NCI-H446 treated with DMSO at 0.1 percent for 48 hours (cell line): ENCODE results near the gene APOL5.
"Not testable (repeated sequence)": the region's sequence is repeated elsewhere in the genome, so short reads cannot be mapped to it uniquely, and the experiment has no call there.

Source experiments
- DNase-seq: peaks from one replicate; lab custom pipeline; 2025; lab: John Stamatoyannopoulos, UW

The APOL5 gene

GRCh38 chr22:35717572-35717971, at the start of gene APOL5:
Gene APOL5, plus strand, starts transcription at chr22:35717872. Its CDS starts 0 bp downstream, at chr22:35717872.
- DNase-seq = no peak

GRCh38 chr22:35674335-35674734, 43.3 kb upstream of the APOL5 start:
- no peak for DNase-seq

DNA sequence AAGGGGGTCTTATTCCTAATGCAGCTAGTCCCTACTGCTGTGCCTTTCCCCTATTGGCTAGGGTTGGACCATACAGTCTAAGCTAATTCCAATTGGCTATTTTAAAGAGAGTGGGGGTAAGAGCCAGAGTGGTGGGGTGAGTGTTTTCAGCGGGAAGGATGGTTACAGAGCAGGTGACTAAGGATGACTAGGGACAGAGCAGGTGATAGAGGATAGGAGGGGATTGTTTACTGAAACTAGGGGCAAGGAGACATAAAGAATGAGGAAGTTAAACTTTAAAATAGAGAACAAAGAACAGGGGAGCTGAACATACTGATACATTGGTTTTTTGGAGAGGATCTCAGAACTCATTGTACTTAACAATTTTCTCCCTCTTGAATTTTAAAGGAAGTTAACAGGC, 41.6 kb upstream of the APOL5 start:
- DNase-seq = not testable (repeated sequence)

- DNase-seq = no peak
Observed at GRCh38 chr22:35677460-35678187, 40.0 kb upstream of the APOL5 start.

- no peak for DNase-seq
Observed at GRCh38 chr22:35678836-35679235, 38.8 kb upstream of the APOL5 start.

DNA sequence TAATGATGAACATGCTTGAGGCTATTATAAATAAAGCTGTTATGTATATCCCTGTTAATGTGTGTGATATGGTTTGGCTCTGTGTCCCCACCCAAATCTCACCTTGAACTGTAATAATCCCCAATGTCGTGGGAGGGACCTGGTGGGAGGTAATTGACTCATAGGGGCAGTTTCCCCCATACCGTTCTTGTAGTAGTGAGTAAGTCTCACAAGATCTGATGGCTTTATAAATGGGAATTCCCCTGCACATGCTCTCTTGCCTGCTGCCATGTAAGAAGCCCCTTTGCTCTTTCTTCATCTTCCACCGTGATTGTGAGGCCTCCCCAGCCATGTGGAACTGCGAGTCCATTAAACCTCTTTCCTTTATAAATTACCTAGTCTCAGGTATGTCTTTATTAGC, 38.2 kb upstream of the APOL5 start:
- not testable (repeated sequence) for DNase-seq

- DNase-seq = no peak
Observed at GRCh38 chr22:35681454-35682052, 36.1 kb upstream of the APOL5 start.

DNA sequence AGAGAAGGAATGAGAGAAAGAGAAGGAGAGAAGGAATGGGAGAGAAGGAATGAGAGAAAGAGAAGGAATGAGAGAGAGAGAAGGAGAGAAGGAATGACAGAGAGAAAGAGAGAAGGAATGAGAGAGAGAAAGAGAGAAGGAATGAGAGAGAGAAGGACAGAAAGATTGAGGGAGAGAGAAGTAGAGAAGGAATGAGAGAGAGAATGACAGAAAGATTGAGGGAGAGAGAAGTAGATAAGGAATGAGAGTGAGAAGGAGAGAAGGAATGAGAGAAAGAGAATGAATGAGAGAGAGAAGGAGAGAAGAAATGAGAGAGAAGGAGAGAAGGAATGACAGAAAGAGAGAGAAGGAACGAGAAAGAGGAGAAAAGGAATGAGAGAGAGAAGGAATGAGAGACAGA, 34.1 kb upstream of the APOL5 start:
- no peak for DNase-seq

DNA sequence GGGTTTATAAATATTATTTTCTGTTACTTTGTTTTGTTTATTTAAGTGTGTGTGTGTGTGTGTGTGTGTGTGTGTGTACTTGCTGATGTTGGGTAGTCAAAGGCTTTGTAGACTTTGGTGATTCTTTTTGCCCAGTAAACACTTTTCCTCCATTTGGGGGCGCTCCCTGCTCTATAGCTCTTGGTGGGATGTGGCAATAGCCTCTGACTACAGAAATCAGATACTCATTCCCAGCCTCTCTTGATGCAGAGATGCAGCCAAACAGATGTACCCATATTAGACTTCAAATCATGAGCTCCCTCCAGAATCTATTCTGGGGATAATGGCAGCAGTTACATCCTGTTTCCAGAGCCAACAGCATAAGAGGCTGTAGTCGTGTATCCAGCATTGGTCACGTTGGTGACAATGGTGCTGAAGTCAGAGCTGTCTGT, 33.4 kb upstream of the APOL5 start:
- peak; percentile 3 for DNase-seq

DNA sequence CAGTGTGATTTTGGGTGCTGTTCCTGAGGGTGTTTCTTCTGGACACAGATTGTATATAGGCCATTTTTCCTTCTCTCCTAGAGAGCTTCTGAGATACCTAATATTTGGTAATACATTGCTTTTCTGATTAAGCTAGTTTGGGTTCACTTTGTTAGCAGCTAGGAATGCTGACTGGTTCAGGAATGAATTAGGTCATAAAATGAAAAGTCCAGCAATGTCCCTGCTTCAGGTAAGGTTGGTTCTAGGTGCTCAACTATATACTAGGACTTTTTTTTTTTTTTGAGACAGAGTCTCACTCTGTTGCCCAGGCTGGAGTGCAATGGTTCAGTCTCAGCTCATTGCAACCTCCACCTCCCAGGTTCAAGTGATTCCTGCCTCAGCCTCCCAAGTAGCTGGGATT, 32.9 kb upstream of the APOL5 start:
- no peak for DNase-seq

GRCh38 chr22:35685731-35686130, 31.9 kb upstream of the APOL5 start:
- no peak for DNase-seq

GRCh38 chr22:35686298-35686697, 31.4 kb upstream of the APOL5 start:
- no peak for DNase-seq

- no peak for DNase-seq
Observed at GRCh38 chr22:35687461-35687860, 30.2 kb upstream of the APOL5 start.

DNA sequence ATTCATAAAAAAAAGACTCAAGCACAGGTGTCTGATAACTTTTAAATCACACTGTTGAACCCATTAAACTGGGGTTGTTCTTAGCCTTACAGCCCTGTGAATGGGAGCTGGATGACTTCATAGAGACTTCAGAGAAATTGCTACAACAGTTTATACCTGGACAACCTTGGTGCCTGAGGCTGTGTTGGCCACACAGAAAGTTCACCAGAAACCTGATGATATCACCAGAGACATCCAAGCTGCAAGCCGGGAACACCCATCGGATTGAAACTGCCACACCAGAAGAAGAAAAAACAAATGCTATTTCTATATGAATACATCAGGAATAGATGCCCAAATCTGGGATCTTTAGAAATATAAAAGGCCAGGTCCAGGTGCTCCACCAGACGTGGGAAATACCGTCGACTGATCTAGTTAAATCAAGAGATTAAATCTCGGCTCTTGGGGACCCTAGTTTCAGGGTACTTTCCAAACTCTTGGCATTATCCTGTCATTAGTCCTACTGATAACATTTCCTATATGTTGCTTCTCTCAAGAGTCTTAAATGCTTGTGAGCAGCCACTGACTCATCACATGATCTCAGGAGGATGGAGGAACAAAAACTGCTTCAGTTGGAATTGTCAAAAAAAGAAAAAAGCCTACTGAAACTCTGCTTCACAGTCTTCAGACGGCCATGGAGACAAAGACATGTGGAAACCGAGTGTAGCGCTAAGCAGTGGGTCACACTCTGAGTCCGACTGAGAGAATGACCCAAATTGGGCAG, 28.6 kb upstream of the APOL5 start:
- DNase-seq = no peak

- DNase-seq = no peak
Observed at GRCh38 chr22:35690001-35690400, 27.7 kb upstream of the APOL5 start.

DNA sequence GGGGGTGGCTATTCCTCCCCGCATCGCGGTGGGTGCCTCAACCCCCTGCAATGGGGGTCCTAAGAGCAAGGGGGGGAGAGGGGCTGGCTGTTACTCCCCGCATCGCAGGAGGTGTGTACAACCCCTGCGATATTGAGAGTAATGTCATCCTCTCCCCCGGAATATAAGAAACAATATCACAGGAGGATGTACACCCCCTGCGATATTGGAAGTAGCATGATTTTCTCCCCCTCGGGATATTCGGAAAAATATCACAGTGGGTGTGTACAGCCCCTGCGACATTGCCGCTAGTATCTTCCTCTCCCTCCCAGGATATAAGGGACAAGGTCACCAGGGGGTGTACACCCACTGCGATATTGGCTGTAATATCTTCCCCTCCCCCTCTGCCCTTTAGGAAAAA, 22.5 kb upstream of the APOL5 start:
- no peak for DNase-seq

DNA sequence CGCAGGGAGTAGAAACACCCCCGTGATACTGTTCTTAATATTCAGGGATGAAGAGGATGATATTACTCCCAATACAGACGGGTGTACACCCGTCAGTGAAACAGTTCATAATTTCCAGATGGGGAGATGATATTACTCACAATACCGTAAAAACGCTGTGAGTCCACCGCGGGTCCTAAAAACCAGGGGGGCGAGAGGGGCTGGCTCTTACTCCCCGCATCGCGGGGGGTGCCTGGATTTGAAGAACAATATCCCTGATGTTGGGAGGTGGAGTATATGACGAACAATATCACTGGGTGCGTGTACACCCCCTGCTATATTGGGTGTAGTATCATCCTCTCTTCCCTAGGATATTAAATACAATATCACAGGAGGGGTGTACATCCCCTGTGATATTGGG, 20.5 kb upstream of the APOL5 start:
- DNase-seq = no peak

DNA sequence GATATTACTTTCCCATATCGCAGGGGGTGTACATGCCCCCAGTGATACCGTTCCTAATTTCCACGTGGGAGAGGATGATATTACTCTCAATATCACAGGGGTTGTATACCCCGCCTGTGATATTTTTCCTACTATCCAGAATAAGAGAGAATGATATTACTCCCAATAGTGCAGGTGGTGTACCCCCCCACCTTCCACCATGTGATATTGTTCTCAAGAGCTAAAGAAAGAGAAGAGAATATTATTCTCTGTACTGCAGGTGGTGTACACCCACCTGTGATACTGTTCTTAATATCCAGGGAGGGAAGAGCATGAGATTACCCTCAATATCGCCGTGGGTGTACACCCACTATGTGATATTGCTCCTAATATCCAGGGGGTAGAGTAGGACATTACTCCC, 17.8 kb upstream of the APOL5 start:
- DNase-seq = not testable (repeated sequence)

GRCh38 chr22:35703861-35704584, 13.6 kb upstream of the APOL5 start:
- no peak for DNase-seq

DNA sequence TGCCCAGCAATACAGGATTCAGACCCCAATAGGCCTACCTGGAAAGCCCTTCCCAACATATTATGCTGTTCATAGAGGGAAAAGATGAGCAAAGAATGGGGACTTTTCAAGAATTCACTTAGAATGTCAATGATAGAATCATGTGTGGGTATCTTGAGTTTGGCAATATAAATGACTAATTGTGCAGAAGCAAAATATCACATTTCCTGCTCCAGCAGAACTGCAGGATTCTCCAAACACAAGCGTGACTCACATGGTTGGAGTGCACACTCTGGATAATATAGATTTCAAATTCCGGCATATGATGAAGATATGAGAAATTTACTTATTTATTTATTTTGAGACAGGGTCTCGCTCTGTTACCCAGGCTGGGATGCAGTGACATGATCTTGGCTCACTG, 12.5 kb upstream of the APOL5 start:
- no peak for DNase-seq

DNA sequence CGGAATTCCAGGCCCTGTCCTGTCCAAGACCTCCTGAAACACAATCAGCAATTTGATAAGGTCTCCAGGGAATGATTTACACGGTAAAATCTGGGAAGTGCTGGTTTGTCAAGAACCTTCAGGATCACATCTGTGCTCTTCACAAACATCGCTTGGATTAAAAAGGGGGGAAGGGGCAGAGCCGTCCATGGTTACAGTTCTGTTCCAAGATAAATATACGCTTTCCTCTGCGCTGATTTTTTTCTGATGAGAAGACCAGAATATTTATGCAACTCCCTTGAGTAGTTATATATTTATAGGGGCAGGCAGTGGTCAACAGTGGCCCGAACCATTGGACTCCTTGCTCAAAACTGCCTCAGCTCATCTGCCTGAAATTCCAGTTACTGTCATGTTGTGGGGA, 9.2 kb upstream of the APOL5 start:
- no peak for DNase-seq

- DNase-seq = no peak
Observed at GRCh38 chr22:35708917-35709316, 8.8 kb upstream of the APOL5 start.
